Measurements from ENCODE around the gene BHLHA9.

The BHLHA9 gene

DNA sequence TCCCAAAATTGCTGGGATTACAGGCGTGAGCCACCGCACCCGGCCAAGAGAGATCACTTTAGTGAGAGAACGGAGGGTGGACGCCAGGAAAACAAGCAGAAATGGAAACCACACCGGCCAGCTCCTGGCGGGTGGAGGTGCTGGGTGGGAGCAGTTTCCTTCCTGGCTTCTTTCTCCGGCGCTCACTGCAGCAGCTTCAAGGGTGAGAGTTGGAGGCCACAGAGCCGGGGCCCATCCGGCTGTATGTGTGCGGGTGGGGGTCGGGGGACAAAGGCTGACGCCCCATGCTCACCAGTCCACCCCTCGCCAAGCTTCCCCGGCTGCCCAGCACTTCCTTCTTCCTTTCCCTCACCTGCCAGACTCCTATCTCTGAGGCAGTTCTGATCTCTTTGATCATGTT, 13.5 kb upstream of the BHLHA9 start:
- no peak for DNase-seq

- no peak for DNase-seq
Observed at GRCh38 chr17:1260086-1260769, 10.0 kb upstream of the BHLHA9 start.

GRCh38 chr17:1260770-1261161, 9.5 kb upstream of the BHLHA9 start:
- DNase-seq: no peak

GRCh38 chr17:1264196-1264595, 6.0 kb upstream of the BHLHA9 start:
- DNase-seq: no peak

DNA sequence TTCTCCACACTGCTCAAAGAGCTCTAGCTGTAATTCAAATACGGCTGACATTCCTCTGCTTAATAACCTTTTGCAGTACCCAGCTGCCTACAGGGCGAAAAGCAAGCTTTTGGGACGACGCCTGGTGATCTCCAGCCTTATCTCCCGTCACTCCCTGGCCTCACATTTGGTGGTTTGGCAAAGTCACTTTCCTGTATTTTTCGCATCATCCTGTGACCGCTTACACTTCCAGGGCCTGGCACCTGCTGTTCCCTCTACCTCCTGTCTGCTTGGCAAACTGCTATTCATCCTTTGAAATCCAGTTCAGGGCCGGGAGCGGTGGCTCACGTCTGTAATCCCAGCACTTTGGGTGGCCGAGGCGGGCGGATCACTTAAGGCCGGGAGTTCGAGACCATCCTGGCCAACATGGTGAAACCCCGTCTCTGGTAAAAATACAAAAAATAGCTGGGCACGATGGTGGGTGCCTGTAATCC, 2.7 kb upstream of the BHLHA9 start:
- no peak for DNase-seq

- no peak for DNase-seq
Observed at GRCh38 chr17:1271030-1271423, 783 bp downstream of the BHLHA9 start.

DNA sequence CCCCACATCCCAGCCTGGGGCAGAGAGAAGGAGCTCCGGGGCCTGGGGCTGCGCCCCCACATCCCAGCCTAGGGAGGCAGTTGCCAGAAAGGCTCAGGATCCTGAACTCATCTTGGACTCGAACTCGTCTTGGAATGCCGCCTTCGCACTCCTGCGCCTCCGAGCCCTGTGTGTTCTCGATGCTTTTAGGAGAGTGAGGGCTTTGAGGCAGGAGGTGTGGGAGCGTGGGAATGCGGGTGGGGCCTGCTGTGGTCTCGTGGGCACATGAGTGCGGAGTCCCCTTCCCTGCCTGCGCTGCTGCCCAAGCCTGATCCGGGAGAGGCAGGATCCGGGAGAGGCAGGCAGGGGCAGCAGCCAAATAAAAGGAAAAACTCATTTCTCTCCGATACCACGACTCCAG, 1.2 kb downstream of the BHLHA9 start:
- DNase-seq: no peak

- DNase-seq: no peak
Observed at GRCh38 chr17:1272701-1273100, 2.5 kb downstream of the BHLHA9 start.

DNA sequence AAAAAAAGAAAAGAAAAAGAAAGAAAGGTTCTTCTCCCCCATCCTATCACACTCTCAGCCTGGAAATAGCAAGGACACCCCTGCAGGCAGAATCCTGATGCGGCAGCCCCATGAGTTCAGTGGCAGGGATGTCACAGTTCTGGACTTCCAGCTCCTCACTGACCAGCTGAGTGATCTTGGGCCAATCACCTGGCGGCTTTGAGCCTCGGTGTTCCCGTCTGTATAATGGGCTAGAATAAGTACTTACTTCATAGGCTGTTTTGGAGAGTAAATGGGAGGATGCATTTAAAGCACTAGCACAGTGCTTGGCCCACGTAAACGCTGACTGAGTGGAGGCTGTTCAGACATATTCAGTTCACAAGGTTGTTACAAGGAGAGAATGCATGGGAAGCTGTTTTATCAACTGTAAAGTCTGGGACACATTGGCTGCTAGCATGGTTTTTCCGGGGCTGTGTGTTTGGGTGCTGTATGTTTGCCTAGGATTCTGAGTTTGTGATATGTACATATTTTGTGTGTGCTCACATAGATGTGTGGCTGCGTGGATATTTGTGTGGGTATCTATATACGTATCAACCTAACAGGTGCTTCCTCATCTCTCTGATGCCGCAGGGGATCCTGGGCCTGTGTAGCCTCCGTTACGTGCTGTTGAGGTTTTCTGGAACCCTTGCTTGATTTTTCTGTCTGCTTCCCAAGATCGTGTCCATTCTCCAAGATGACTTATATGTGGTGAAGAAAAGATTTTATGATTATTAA, 3.4 kb downstream of the BHLHA9 start:
- no peak for DNase-seq

GRCh38 chr17:1274245-1274608, 4.0 kb downstream of the BHLHA9 start:
- no peak for DNase-seq

DNA sequence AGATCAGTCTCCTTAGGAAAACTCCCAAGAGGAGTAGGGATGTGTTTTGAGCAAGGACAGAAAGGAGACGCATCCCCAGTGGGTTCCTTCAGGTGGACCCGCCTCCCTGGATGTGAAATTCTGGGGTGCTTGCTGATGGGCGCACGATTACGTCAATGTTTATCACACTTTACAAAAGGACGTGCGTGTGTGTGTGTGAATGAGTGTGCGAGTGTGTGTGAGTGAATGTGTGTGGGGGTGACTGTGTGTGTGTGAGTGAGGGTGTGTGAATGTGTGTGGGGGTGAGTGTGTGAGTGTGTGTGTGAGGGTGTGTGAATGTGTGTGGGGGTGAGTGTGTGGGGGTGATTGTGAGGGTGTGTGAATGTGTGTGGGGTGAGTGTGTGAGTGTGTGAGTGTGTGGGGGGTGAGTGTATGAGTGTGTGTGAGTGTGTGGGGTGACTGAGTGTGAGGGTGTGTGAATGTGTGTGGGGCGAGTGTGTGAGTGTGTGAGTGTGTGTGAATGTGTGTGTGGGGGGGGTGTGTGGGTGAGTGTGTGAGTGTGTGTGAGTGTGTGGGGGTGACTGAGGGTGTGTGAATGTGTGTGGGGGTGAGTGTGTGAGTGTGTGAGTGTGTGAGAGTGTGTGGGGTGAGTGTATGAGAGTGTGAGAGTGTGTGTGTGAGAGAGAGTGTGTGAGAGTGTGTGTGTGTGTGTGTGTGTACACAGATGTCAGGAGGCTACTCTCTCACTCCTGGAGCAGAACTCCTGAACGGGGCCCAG, 5.1 kb downstream of the BHLHA9 start:
- DNase-seq: no peak

- DNase-seq: peak; percentile 73
Observed at GRCh38 chr17:1275962-1276736, 5.9 kb downstream of the BHLHA9 start.

DNA sequence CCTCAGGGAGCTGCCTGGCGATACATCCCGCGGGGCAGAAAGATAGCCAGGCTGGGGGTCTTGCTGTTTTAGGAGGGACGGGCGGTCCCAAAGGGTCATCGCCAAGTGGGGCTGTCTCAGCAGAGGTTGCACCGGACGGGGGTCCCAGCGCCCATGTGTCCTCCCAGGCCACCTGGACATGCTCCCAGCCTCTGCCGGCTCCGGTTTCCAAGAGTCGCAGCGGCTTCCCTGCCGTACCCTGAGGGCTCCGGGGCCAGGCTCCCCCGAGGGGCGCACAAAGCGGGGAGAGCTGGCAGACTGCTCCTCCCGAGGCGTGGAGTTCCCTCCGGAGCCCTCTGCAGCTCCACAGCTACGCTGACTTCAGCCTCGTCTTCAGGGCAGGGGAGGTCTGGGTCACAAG, 10.4 kb downstream of the BHLHA9 start:
- no peak for DNase-seq

- no peak for DNase-seq
Observed at GRCh38 chr17:1286379-1287106, 16.3 kb downstream of the BHLHA9 start.

DNA sequence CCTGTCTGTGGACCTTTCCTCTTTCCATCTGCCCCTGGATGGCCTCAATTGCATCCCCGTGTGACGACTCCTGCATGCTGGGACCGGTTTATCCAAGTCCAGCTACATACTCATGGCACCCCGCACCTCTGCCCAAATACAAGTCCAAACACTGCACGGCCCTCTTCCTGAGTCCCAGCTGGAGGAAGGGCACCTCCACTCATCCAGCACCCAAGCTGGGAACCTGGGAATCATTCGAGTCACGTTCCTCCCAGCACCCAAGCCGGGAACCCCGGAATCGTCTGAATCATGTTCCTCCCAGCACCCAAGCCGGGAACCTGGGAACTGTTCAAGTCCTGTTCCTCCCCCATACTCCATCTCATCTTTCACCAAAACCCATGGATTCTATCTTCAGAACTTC, 19.5 kb downstream of the BHLHA9 start:
- no peak for DNase-seq

- DNase-seq: no peak
Observed at GRCh38 chr17:1290676-1291075, 20.4 kb downstream of the BHLHA9 start.

DNA sequence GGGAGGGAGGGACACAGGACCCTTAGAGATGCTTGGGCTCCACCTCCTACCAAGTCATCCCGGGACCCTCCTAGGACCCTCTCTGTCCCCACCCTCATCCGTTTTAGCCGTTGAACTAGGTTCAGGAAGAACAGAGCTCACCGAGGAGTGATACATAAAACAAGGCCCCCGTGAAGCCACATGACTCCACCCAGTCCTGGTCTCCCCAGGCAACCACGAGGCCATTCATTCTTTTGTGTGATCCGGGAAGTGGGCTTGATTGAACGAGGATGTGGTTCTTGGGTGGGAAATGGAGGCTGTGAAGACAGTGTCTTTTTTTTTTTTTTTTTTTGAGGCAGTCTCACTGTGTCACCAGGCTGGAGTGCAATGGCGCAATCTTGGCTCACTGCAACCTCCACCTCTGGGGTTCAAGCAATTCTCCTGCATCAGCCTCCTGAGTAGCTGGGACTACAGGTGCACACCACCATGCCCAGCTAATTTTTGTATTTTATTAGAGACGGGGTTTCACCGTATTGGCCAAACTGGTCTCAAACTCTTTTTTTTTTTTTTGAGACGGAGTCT, 24.0 kb downstream of the BHLHA9 start:
- DNase-seq: no peak

DNA sequence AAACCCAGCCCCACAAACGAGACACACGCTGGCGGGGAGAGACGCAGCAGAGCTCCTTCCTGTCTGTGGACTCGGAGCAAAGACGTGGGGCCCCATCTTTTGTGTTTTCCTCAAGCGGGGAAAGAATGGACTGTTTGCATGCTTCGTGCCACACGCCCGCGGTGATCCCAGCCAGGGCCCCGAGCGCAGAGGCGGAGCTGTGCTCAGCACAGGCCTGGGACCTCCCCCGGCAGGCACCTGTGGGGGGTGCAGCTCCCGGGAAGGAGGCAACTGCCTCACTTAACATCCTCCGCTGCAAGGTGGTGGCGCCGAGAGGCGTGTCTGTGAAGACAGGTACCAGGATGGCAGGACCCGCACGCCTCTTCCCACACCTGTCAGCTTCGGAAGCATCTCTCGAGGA, 28.4 kb downstream of the BHLHA9 start:
- DNase-seq: no peak

DNA sequence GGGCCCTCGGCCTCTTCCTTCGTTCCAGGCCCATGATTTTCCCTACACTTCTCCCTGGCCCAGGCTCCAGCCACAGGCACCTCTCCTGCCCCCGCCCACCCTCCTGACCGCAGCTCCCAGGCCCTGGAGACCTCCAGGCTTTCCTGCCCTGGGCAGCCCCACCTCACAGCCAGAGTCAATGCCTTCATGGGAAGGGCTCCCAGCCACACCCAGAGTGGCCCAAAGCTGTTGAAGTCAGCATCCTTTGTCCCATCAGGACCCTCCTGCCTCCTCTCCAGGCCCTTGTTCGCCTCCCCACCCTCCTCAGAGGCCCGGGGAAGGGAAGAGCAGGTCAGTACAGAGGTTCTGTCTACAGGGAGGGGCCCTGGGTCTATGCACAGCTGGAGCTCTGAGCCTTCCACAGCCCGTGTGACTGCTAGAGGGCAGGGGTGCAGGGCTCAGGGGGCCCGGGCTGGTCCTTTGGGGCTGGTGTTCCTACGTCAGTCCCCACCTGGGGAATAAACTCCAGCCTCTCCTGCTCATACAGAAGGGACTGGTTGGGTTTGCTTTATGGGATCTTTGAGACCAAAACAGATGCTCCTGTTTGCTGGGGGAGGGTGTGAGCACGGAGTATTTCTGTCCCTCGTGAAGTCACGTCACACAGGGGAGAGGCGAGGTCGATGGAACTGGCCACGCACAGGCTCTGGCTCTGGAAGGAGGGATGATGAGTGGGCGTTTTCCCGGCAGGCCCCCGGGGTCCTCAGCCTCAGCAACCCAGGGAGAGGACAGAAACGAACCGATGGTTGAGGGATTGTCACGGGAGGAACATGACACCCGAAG, 29.5 kb downstream of the BHLHA9 start:
- no peak for DNase-seq

- no peak for DNase-seq
Observed at GRCh38 chr17:1300371-1300905, 30.2 kb downstream of the BHLHA9 start.

DNA sequence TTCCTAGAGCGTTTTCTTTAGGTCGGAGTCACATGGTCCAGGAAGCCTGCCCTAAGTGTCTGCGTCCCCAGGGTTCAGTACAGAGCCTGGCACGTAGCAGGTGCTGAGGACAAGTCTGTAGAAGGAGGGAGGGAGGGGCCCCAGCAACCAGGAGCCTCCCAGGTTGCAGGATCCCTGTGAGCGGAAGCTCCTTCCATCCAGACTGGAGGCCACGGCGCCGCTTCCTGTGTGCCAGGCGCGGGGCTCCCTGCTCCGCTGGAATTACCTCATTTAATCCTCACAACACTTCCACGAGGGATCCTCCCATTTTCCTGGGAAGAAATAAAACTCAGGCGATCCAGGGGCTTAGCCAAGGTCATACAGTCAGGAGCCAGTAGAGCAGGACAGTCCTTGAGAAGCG, 31.3 kb downstream of the BHLHA9 start:
- no peak for DNase-seq

All from activated CD4-positive, CD25-positive, alpha-beta regulatory T cell treated with anti-CD3 and anti-CD28 coated beads, Interleukin-2, amount 50 U/mL, for 72 hours (primary cell).